Stimulated activated effector memory CD8-positive, alpha-beta T cell treated with anti-CD3 and anti-CD28 coated beads, Interleukin-12 subunit alpha, Interleukin-12 subunit beta, amount 100 ng/mL, for 72 hours (primary cell): ENCODE measurements around the gene RBPMS2.

Experiments
- ATAC-seq: fragments of 150-1000 bp; cut with Tn5 transposase; 2 replicates; pipeline ENCODE4 v1.10.0; 2021
- DNase-seq, 2 donors: peaks; one replicate each; pipeline ENCODE4 v3.0.0; 2021 to 2022; ENCODE audit warnings: low spot score in 2 of 2
- H3K27ac Mint-ChIP-seq: one replicate; pipeline ENCODE4 v1.8.0; 2022; ENCODE audit warnings: mild to moderate bottlenecking, mixed read lengths
- H3K36me3 Mint-ChIP-seq: one replicate; pipeline ENCODE4 v1.8.0; 2022; ENCODE audit warnings: mild to moderate bottlenecking, mixed read lengths
- H3K4me1 Mint-ChIP-seq: one replicate; pipeline ENCODE4 v1.8.0; 2022; ENCODE audit warnings: mixed read lengths
- H3K4me3 Mint-ChIP-seq: one replicate; pipeline ENCODE4 v1.8.0; 2022; ENCODE audit warnings: mild to moderate bottlenecking, mixed read lengths
- H3K9me3 Mint-ChIP-seq: one replicate; pipeline ENCODE4 v1.8.0; 2022; ENCODE audit warnings: mixed read lengths

RBPMS2 gene

DNA sequence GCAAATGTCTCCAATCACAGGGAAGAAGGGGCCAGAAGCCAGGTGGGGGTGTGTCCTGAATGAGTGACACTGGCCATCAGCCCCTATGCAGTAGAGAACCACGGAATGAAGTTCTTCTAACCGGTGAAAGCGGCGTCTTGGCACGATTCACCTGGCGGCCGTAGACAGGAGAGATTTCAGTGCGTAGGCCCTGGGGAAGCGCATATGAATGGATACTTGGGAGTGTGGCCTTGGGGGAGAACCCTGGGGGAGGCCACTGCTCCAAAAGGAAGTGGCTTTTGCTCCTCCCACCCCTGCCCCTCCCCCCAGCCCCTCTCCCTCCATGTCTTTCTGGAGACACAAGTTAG lies 43.6 kb downstream of the RBPMS2 start:
- peaks cover 13% of the 10 kb centered on the region for H3K4me1 Mint-ChIP-seq
- no peaks in the 10 kb centered on the region for H3K36me3 Mint-ChIP-seq
- H3K4me3 Mint-ChIP-seq = no peak overlapping the region
- ATAC-seq (no peak), DNase-seq (no peak)
- H3K27ac Mint-ChIP-seq = no peak overlapping the region
- H3K9me3 Mint-ChIP-seq = no peaks in the 10 kb centered on the region

DNA sequence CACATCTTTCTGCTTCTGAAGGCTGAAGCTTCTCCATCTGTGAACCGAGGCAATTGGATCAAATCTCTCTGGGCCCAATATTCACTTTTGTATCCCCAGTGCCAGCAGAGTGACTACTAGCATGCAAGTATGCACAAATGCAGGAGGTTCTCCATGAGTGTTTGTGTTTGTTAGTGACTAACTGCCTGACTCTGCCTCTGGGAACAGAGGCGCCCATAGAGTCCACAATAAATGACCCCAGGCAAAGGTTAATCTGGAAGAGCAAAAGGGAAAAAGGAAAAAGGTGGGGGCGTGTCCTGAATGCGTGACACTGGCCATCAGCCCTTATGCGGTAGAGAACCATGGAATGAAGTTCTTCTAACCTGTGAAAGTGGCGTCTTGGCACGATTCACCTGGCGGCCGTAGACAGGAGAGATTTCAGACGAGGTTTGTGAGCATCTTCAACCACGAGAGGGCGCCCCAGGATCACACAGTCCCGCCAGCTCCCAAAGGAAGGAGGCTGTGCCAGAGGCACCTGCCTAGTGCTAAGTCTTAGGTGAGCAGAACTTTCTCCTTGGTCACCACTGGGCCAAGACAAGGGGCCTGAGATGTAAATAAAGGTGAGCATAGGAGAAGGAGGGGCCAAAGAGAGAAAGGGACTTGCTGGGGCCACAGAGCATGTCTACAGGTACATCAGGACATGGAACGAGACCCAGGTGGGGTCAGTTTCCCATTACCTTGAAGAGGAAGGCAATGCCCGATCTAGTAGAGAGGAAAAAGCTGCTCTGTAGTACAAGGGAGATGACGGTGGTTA lies 44.2 kb downstream of the RBPMS2 start:
- Mint-ChIP-seq H3K27ac (no peak overlapping the region), H3K4me1 (peaks cover 13% of the 10 kb centered on the region), H3K9me3 (no peaks in the 10 kb centered on the region), H3K36me3 (no peaks in the 10 kb centered on the region), H3K4me3 (no peak overlapping the region)
- DNase-seq = peak; percentile 82 to 91
- ATAC-seq = peak; percentile 82

DNA sequence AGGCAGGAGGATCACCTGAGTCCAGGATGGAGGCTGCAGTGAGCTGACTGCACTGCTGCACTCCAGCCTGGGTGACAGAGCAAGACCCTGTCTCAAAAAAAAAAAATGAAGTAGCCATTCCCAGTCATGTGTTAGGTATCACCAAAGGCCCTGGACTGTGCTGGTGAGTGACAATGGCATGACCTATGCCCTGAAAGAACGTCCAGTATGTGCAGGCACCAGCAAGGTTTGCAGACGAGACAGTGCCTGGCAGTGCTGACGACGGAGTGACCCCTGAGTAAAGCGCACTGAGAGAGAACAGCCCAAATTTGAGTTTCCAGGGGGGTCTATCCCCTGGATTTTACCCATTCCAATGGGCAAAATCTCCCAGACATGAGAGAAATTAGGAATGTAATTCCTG lies 45.2 kb downstream of the RBPMS2 start:
- Mint-ChIP-seq H3K36me3 (no peaks in the 10 kb centered on the region), H3K27ac (no peak overlapping the region), H3K4me1 (peaks cover 13% of the 10 kb centered on the region), H3K4me3 (no peak overlapping the region), H3K9me3 (no peaks in the 10 kb centered on the region)
- DNase-seq = no peak
- ATAC-seq = no peak

DNA sequence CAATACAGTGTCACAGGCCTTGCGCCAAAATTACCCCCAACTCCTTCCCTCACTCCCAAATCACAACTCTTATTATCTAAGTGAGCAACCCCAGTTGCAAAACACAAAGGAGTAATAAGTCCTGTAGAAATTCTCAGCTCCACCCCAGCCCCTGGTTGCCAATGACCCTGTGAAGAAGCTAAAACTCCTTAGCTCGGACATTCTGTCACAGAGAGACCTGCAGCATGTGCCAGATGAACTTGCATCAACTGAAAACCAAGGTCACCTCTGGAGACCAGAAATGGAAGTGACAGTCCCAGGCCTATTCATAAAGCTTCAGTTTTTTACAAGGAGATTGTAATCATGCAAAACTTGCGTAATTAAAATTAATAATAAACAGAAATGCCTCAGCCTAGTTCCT lies 55.2 kb downstream of the RBPMS2 start:
- Mint-ChIP-seq H3K27ac (no peak overlapping the region), H3K4me3 (no peak overlapping the region), H3K36me3 (no peaks in the 10 kb centered on the region), H3K4me1 (no peaks in the 10 kb centered on the region), H3K9me3 (no peaks in the 10 kb centered on the region)
- DNase-seq (no peak), ATAC-seq (no peak)

DNA sequence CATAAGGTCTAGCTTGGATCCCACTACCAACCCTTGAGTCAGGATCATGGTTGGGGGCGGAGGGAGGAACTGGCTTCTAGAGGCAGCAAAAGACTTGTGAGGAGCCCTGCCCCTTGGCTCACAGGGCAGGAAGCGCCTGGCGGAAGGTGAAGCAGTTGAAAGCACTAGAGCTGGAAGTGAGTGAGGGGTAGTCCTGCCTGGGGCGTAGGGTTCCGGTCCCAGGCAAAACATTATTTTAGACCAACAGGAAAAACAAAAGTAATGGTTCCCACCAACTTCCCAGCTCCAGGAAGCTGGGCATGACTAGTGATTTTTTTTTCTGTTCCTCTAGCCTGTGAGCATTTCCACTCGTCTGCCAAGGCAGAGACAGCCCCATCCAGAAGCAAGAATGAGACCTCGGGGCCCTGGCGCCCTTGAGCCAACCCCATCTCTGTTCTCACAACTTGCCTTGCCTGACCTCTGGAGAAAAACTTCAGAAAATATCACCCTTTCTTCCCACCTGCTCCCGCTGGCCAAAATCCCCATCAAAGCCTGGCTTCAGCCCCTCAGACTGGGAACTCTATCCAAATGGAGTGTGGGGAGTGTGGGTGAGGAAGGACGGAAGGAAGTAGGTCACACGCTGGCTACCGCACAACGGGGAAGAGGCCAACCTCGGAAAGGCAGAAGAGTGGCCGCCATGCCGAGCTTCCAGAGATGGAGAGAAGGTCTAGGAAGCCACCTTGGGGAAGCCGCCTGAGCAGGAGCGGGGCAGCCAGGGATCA lies 57.5 kb downstream of the RBPMS2 start:
- Mint-ChIP-seq H3K9me3 (no peaks in the 10 kb centered on the region), H3K4me1 (no peaks in the 10 kb centered on the region), H3K4me3 (no peak overlapping the region), H3K36me3 (no peaks in the 10 kb centered on the region), H3K27ac (no peak overlapping the region)
- no peak for ATAC-seq
- no peak for DNase-seq

DNA sequence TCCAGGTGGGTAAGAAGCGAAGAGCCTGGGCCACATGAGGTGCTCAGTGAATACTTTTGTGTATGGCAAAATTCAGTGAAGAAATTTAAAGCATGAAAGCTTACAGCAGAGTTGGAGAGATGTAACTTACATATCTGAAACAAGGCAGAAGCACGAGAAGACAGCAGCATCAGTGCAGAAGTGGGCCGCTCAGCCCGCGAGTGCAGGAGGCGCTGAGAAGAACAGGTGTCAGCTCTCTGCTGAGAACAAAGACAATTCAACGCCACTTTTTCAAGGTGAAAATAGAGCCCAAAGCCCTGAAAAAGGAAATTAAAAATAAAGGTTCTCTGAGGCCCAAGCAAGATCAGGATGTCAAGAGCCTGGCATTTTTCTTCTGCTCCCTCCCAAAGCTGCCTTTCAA lies 58.3 kb downstream of the RBPMS2 start:
- Mint-ChIP-seq H3K4me1 (no peaks in the 10 kb centered on the region), H3K27ac (no peak overlapping the region), H3K4me3 (no peak overlapping the region)

DNA sequence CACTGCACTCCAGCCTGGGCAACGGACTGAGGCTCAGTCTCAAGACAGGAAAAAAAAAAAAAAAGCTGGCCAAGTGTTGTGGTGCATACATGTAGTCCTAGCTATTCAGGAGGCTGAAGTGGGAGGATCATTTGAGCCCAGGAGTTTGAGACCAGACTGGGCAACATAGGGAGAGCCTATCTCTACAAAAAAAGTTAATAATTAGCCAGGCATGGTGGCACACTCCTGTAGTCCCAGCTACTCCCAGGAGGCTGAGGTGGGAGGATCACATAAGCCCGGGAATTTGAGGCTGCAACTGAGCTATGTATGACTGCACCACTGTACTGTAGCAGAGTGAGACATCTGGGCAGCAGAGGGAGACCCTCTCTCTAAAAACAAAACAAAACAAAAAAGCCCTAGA lies 58.9 kb downstream of the RBPMS2 start:
- Mint-ChIP-seq H3K27ac (no peak overlapping the region), H3K9me3 (no peaks in the 10 kb centered on the region), H3K4me1 (no peaks in the 10 kb centered on the region), H3K36me3 (no peaks in the 10 kb centered on the region), H3K4me3 (no peak overlapping the region)
- DNase-seq (no peak), ATAC-seq (no peak)

More for the DNA sequence above, 58.3 kb downstream of the RBPMS2 start:
- Mint-ChIP-seq H3K9me3 (no peaks in the 10 kb centered on the region), H3K36me3 (no peaks in the 10 kb centered on the region)
- no peak for DNase-seq
- no peak for ATAC-seq

DNA sequence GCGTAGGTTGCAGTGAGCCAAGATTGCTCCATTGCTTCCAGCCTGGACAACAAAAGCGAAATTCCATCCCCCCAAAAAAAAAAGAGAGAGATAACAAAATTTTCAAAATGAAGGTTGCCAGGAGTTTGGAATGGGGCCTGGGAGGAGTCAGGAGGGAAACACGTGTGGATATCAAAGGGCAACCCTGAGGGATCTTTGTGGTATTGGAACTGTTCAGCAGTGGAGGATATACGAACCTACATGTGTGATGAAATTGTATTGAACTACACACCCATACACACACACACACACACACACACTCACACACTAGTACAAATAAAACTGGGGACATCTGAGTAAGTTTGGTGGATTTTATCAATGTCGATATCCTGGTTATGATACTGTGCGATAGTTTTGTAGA lies 61.8 kb downstream of the RBPMS2 start:
- H3K27ac Mint-ChIP-seq = no peak overlapping the region

DNA sequence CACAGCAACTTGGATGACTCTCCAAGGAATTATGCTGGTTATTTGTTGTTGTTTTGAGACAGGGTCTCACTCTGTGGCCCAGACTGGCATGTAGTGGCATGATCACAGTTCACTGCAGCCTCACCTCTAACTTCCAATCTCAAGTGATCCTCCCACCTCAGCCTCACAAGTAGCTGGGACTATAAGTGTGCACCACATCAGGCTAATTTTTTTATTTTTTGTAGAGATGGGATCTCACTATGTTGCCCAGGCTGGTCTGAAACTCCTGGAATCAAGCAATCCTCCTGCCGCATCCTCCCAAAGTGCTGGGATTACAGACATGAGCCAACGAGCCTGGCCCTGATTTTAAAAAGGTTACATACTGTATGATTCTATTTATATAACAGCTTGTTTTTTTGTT lies 63.0 kb downstream of the RBPMS2 start:
- Mint-ChIP-seq H3K36me3 (no peaks in the 10 kb centered on the region), H3K27ac (no peak overlapping the region), H3K4me1 (no peaks in the 10 kb centered on the region), H3K9me3 (no peaks in the 10 kb centered on the region), H3K4me3 (no peak overlapping the region)
- DNase-seq (no peak), ATAC-seq (no peak)

More for the DNA sequence above, 61.8 kb downstream of the RBPMS2 start:
- DNase-seq = no peak
- Mint-ChIP-seq H3K9me3 (no peaks in the 10 kb centered on the region), H3K4me3 (no peak overlapping the region), H3K36me3 (no peaks in the 10 kb centered on the region), H3K4me1 (no peaks in the 10 kb centered on the region)
- no peak for ATAC-seq

DNA sequence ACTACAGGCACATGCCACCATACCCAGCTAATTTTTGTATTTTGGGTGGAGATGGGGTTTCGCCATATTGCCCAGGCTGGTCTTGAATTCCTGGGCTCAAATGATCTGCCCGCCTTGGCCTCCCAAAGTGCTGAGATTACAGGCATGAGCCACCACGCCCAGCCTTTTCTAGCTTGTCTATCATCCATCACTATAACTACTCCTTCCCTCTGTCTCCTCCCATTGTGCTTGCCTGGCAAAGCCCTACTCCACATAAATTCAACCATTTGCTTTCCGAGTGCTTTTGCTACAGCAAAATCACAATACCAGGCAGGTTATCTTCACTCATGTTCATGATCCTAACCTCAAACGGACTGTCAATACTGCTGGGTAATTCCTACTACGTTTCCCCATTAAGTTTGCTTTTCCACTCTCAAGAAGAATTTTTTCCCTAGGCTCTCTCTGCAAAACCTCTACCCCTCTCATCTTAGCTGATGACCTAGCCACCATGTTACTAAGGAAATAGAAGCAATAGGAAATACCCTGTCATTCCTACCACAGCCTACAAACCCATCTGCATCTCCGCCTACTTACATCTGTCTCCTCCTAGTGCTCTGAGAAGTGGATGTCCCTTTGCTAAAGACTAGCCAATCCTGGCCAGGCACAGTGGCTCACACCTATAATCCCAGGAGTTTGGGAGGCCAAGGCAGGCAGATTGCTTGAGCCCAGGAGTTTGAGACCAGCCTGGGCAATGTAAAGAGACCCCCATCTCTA lies 64.5 kb downstream of the RBPMS2 start:
- no peak overlapping the region for H3K4me3 Mint-ChIP-seq
- DNase-seq (no peak), ATAC-seq (no peak)
- no peaks in the 10 kb centered on the region for H3K9me3 Mint-ChIP-seq
- no peaks in the 10 kb centered on the region for H3K36me3 Mint-ChIP-seq
- no peak overlapping the region for H3K27ac Mint-ChIP-seq
- H3K4me1 Mint-ChIP-seq = no peaks in the 10 kb centered on the region

DNA sequence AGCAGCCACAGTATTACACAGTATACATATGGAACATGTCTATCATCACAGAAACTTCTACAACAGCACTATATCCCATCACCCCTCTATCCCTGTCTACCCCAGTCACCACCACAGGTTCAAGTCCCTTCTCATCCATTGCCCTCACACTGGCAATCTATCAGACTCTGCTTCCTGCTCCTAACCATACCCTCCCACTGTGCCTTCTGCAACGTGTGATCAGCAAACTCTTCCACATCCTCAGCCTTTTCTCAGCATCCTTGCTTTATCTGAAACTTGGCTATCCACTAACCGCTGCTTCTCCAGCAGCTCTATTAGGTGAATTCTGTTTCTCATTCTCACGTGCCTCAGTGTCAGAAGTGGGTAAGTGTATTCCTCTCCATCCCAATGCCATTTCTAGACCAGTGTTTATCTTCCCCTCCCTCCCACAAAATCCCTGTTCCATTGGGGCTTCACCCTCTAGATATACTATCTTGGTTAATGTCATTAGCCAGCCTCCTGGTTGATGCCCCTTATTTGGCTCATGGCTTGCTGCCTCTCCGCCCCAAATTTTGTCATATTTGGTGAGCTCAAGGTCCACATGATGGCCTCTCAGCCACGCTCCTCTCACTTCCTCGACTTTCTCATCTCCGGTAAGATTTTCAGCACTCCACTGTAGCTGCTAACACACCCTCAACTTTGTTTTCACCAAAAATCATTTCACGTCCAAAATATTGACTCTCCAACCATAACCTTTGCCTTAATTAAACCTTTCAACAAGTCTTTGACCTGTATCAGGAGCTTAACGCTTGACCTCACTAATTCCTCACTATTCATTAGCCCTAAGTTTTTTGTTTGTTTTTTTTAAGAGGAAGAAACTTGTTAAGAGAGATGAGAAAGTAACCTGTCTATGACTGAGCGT lies 69.1 kb downstream of the RBPMS2 start:
- Mint-ChIP-seq H3K27ac (peak overlapping the region; percentile 3), H3K4me1 (peaks cover 20% of the 10 kb centered on the region), H3K9me3 (no peaks in the 10 kb centered on the region), H3K36me3 (peaks cover 12% of the 10 kb centered on the region), H3K4me3 (no peak overlapping the region)
- ATAC-seq = no peak
- DNase-seq = no peak

DNA sequence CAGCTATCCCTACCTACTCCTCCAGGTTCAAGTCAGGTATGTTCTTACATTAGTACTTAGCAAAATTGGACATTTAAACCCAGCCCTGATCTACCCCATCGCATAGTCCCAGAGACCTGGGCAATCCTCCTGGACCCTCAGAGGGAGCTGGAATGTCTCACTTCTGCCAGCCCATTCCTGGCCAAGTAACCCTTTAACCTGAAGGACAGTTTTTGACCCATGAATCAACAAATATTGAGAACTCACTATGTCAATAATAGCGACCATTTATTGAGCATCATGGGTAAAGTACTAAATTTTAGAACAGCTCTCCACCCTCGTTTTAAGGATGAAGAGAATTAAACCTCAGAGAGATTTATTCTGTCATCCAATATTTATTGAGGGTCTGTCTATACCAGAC lies 70.4 kb downstream of the RBPMS2 start:
- DNase-seq (no peak), ATAC-seq (no peak)
- no peak overlapping the region for H3K27ac Mint-ChIP-seq
- peaks cover 32% of the 10 kb centered on the region for H3K4me1 Mint-ChIP-seq
- H3K4me3 Mint-ChIP-seq = no peak overlapping the region
- no peaks in the 10 kb centered on the region for H3K9me3 Mint-ChIP-seq
- peaks cover 25% of the 10 kb centered on the region for H3K36me3 Mint-ChIP-seq

DNA sequence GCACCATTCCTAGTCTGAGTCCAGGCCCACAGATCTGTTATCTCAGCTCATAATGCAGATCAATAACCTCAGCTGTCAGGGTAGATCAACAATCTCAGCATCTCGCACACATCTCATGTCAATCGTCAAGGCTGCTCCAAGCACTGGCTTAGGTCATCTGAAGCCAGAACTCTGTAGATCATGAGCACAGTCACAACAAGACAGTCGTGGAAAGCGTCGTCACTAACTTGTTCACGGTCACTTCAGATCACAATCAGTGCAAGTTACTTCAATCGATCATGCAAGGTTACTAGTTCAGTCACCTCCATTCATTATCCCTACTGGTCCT lies 71.8 kb downstream of the RBPMS2 start:
- no peaks in the 10 kb centered on the region for H3K9me3 Mint-ChIP-seq
- H3K27ac Mint-ChIP-seq = peak overlapping the region; percentile 92
- H3K36me3 Mint-ChIP-seq = peaks cover 36% of the 10 kb centered on the region
- DNase-seq = no peak
- peak overlapping the region; percentile 70 for H3K4me3 Mint-ChIP-seq
- ATAC-seq = peak; percentile 36
- peaks cover 46% of the 10 kb centered on the region for H3K4me1 Mint-ChIP-seq

DNA sequence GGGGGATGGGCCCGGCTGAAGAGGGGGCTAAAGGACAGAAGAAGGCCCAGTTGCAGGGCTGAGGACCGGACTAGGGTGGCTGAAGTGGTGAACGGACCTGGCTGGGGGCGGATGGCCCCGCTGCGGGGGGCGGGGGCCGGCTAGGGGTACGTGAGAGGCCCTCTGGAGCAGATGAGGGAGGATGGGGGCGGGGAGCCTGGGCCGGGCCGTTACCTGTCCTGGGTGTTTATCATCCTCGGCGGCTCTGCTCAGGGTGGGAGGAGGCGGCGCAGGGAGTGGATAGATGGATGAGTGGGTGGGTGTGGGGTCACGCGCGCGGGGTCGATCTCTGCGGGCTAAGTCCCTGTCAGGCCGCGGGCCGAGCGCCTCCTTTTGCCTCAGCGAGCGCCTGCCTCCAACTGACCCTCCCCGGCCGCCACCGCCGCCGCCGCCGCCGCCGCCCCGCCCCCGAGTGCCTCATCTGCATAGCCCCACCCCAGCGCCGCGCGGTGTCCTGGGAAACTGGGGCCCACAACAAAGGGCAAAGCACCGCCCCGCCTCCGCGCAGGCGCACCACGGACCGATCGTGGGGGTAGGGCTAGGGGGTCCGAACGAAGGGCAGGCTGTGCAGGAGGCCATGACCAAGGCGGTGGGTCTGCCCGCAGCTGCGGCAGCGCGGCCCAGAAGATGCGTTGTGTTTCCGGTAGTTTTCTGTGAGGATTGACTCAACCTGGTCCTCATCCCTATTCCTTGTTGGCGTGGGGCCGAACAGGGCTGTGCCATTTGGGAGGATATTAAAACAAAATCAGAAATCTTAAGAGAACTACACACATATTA lies 72.4 kb downstream of the RBPMS2 start:
- peak; percentile 92 for ATAC-seq
- peak; percentile 95 to 99 for DNase-seq
- Mint-ChIP-seq H3K27ac (peak overlapping the region; percentile 92), H3K36me3 (peaks cover 40% of the 10 kb centered on the region), H3K9me3 (no peaks in the 10 kb centered on the region), H3K4me3 (peak overlapping the region; percentile 70), H3K4me1 (peaks cover 52% of the 10 kb centered on the region)
